Right atrium auricular region (tissue), 2 donors: ENCODE results near the gene RSBN1. TPM values are rescaled to one million over a fixed set of nuclear protein-coding genes. Genes with fewer than 3 reads are reported as not detected.

ENCODE experiments used
- DNase-seq: peaks from one replicate; pipeline ENCODE4 v3.0.0-alpha.2; 2019; ENCODE audit warnings: low spot score
- H3K27ac ChIP-seq, 2 donors: fragments of 200-600 bp; sonication (generic); 1 replicate in 1 of 2; 2 replicates in 1 of 2; pipeline ENCODE4 v1.5.1; 2016 to 2019
- H3K27me3 ChIP-seq, 2 donors: fragments of 200-600 bp; sonication (generic); one replicate each; pipeline versions ENCODE4 v1.5.1 to v1.6.0; 2017 to 2019
- H3K36me3 ChIP-seq: fragments of 200-600 bp; sonication (generic); one replicate; pipeline ENCODE4 v1.5.1; 2016
- H3K4me1 ChIP-seq, 2 donors: fragments of 200-600 bp; sonication (generic); one replicate each; pipeline versions ENCODE4 v1.5.1 to v1.6.0; 2017 to 2019
- H3K4me3 ChIP-seq, 2 donors: fragments of 200-600 bp; sonication (generic); 1 replicate in 1 of 2; 2 replicates in 1 of 2; pipeline ENCODE4 v1.5.1; 2017 to 2019; ENCODE audit warnings: mild to moderate bottlenecking in 1 of 2, moderate library complexity in 1 of 2
- H3K9me3 ChIP-seq, 2 donors: fragments of 200-600 bp; sonication (generic); one replicate each; pipeline ENCODE4 v1.5.1; 2019
- total RNA-seq, 2 donors: library from RNA; depleted of rRNA; stranded (reverse); fragments of >200 nt; gene quantifications; one replicate each; pipeline ENCODE4 v1.1.0, GENCODE V29; 2016
- TF ChIP-seq, protein P1 (sequence below), 2 donors: fragments of 200-600 bp; sonication (generic); IDR thresholded peaks; one replicate each; pipeline ENCODE4 v1.5.1; 2019; ENCODE audit warnings: antibody characterized with exemption in 2 of 2

The RSBN1 gene
- total RNA-seq, 2 donors from 2014 or later, result 9.6 to 13.9 TPM

DNA sequence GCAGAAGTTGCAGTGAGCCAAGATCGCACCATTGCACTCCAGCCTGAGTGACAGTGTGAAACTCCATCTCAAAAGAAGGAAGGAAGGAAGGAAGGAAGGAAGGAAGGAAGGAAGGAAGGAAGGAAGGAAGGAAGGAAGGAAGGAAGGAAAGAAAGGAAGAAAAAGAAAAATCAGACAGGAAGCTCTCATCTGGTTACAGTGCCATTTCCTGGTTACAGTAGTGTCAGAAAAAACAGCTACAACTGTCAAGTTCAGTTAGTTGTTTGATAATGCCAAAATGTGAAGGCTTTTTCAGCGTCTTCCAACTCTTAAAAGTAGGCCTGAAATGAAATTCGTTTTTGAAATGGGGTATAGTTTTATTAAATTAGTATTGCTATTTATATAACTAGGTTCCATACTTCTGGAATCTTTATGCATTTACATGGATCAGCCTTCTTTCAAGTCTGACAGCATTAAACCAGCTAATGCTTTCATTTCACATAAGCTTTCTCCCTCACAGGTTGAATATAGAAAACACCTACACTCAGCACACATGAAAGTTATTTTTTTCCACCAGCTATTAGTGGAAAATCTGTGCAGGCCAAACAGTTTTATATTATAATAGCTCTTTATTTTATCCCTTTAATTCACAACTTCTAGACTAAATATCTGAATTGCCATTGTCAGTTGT is 38.0 kb upstream of the RSBN1 start:
- DNase-seq, result no peak
- H3K27ac ChIP-seq, result no peak overlapping the region
- TF ChIP-seq, protein P1, sequence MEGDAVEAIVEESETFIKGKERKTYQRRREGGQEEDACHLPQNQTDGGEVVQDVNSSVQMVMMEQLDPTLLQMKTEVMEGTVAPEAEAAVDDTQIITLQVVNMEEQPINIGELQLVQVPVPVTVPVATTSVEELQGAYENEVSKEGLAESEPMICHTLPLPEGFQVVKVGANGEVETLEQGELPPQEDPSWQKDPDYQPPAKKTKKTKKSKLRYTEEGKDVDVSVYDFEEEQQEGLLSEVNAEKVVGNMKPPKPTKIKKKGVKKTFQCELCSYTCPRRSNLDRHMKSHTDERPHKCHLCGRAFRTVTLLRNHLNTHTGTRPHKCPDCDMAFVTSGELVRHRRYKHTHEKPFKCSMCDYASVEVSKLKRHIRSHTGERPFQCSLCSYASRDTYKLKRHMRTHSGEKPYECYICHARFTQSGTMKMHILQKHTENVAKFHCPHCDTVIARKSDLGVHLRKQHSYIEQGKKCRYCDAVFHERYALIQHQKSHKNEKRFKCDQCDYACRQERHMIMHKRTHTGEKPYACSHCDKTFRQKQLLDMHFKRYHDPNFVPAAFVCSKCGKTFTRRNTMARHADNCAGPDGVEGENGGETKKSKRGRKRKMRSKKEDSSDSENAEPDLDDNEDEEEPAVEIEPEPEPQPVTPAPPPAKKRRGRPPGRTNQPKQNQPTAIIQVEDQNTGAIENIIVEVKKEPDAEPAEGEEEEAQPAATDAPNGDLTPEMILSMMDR (IDR thresholded peaks at IDR 0.05), result no peak
- H3K4me1 ChIP-seq, result no peaks in the 10 kb centered on the region
- no peaks in the 10 kb centered on the region for H3K27me3 ChIP-seq
- H3K36me3 ChIP-seq, result no peaks in the 10 kb centered on the region
- H3K4me3 ChIP-seq, result no peak overlapping the region
- no peaks in the 10 kb centered on the region for H3K9me3 ChIP-seq

DNA sequence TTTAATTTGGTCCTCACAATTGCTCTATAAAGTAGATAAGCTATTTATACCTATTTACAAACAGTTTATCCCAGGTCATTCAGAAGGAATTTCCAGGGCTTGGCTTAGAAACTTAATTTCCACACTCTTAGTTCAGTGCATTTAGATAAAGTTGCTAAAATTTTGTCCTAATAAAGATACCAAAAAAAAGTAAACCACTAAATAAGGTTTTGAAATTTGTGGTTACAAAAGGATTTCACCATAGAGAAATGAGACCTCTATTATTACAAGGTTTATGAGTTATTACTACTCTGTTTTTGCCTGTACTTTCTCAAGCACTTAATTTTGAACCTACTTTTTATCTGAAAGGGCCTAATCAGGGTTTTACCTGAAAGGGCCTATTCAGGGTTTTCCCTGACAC is 36.8 kb upstream of the RSBN1 start:
- Histone ChIP-seq H3K4me1 (no peaks in the 10 kb centered on the region), H3K9me3 (no peaks in the 10 kb centered on the region), H3K4me3 (no peak overlapping the region), H3K27ac (no peak overlapping the region), H3K27me3 (no peaks in the 10 kb centered on the region), H3K36me3 (no peaks in the 10 kb centered on the region)
- DNase-seq, result no peak
- TF ChIP-seq, protein P1 (IDR thresholded peaks at IDR 0.05), result no peak

DNA sequence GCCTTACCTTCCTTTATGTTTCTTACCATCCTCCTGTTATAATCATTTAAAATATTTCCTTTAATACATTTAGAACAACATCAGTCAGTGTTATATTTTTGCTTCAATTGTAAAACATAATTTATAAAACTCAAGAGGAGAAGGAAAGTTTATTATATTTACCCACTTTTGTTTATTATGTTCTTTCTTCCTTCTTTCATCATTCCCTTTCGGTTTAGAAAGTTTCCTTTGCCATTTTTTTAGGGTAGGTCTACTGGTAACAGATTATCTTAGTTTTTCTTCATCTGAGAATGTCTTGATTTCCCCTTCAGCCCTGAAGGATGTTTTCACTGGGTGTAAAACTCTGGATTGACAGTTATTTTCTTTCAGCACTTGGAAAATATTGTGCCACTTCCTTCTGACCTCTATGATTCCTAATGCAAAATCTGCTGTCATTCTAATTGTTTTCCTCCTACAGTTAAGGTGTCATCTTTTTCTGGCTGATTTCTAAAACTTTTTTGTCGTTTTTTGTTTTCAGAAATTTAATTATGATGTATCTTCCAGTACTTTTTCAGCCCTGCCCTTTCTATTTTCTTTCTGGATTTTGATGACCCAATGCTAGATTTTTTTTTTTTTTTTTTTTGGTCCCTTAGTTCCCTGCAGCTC is 34.2 kb upstream of the RSBN1 start:
- no peak overlapping the region for H3K4me3 ChIP-seq
- TF ChIP-seq, protein P1 (IDR thresholded peaks at IDR 0.05), result no peak
- H3K36me3 ChIP-seq, result no peaks in the 10 kb centered on the region
- no peak overlapping the region for H3K27ac ChIP-seq
- no peaks in the 10 kb centered on the region for H3K4me1 ChIP-seq
- no peak for DNase-seq
- H3K27me3 ChIP-seq, result no peaks in the 10 kb centered on the region
- H3K9me3 ChIP-seq, result no peaks in the 10 kb centered on the region

DNA sequence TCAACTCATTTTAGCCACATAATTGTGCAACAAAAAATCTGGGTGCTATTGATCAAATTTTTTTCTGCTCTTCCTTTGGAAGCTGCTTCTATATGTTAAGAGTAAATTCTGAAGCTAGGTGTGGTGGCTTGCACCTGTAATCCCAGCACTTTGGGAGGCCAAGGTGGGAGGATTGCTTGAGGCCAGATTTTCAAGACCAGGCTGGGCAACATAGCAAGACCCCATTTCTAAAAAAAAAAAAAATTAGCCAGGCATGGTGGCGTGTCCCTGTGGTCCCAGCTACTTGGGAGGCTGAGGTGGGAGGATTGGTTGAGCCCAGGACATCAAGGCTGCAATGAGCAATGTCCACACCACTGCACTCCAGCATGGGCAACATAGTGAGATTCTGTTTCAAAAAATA is 24.3 kb upstream of the RSBN1 start:
- DNase-seq, result no peak
- Histone ChIP-seq H3K36me3 (no peaks in the 10 kb centered on the region), H3K9me3 (no peaks in the 10 kb centered on the region), H3K4me3 (no peak overlapping the region), H3K27ac (no peak overlapping the region), H3K27me3 (no peaks in the 10 kb centered on the region), H3K4me1 (no peaks in the 10 kb centered on the region)
- TF ChIP-seq, protein P1 (IDR thresholded peaks at IDR 0.05), result no peak

DNA sequence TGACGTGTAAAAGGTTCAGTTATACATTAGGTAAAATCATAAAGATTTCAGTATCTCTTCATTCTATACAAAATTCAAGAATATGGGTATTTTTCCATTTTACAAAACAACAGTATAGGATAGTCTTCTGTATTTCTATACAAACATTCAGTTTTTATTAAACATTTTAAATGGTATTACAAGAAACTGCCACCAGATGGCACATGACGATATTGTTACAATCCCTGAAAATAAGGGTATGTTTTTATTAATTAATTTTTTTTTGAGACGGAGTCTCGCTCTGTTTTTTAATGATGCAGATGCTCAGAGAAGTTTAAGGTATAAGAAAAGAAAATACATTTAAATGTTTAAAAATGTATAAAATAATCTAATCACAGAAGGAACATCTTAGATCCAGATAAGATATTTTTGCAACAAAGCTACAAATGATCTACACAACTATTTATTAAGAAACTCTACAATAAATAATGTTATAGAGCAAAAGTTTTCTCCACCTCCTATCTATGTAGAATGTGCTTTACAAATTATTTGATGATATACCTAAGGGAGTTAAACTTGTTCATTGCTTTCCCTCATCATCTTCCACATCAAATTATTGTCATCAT is 23.5 kb upstream of the RSBN1 start:
- no peak overlapping the region for H3K27ac ChIP-seq
- H3K9me3 ChIP-seq, result no peaks in the 10 kb centered on the region
- H3K27me3 ChIP-seq, result no peaks in the 10 kb centered on the region
- H3K4me3 ChIP-seq, result no peak overlapping the region
- no peaks in the 10 kb centered on the region for H3K36me3 ChIP-seq
- DNase-seq, result no peak
- TF ChIP-seq, protein P1 (IDR thresholded peaks at IDR 0.05), result peak; percentile 54 to 75
- no peaks in the 10 kb centered on the region for H3K4me1 ChIP-seq
